ENCODE data around the gene ZNF282.

The ZNF282 gene

DNA sequence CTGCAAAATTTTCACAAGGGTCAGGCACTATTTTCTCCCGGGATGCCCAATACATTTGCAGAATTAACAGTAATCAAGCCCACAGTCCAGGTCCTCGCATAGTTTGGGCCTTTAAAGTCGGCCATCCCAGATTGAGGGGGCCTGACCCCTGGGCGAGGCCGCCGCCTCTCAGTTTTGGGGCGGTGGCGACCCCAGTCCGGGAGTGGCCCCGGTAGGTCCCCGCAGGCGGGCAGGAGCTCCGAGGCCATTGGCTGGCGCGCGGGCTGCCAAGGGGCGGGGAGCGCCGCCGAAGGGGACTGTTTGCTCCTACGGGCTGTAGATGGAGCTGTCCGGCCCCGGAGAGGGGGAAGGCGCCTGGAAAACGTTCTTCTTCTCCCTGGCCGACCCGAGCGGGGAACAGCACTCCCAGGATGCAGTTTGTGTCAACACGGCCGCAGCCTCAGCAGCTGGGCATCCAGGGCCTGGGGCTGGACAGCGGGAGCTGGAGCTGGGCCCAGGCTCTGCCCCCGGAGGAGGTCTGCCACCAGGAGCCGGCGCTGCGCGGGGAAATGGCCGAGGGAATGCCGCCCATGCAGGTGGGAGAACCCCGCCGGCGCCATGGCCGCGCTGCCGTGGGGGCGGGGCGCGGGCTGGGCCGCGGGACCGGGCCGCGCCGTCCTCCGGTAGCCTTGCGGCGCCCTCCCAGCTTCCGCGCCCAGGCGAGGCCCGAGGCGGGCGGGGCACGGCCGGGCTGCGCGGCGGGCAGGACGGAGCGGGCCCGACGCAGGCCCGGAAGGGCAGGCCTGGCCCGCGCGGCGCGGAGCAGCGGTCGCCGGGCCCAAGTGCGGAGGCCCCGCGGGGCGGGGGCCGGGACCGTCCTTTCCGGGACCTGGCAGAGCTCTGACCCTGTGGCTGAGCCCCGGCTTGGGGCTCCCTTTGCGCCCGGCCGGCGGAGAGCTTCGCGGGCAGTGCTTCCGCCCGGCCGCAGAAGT lies at the start of gene ZNF282:
Gene ZNF282 (plus strand): TSS at position 367 of the 971 bp plus-strand sequence. CDS start 44 bp downstream, at position 411.
- peak; percentile 83 for DNase-seq

DNA sequence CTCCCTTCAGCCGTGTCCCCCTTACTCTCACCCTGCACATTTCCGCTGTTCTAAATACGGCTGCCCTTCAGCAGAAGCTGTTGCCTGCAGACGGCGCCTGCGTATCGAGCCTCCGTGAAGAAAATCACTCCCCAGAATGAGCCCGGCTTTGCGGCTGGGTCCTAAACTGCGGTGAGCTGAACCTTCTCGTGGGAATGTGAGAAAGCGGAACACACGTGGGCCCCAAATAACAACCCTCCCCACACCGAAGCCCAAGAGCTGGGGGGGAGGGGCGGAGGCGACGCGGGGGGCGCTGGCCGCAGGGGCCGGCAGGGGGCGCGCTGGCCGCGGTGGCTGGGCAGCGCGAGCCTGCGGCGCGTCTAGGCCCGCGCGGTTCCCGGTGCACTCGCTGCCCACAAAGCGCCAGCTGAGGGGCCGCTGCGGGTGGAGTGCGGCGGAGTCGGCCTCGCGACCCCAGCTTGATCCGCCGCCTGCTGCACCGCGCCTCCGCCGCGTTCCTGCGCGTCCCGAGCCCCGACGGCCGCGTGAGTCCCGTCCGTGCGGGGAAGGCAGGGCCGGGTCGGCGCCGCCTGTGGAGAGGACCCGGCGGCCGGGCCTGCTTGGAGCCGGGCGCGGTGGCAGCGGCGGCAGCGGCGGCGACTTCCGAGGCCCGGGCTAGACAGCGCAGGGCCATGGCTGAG lies 48.1 kb upstream of the ZNF282 start, which contains the start of gene ZNF398:
Gene ZNF398 (plus strand): TSS at position 382 of the 680 bp plus-strand sequence. CDS start 290 bp downstream, at position 672.
- peak; percentile 75 for DNase-seq

DNA sequence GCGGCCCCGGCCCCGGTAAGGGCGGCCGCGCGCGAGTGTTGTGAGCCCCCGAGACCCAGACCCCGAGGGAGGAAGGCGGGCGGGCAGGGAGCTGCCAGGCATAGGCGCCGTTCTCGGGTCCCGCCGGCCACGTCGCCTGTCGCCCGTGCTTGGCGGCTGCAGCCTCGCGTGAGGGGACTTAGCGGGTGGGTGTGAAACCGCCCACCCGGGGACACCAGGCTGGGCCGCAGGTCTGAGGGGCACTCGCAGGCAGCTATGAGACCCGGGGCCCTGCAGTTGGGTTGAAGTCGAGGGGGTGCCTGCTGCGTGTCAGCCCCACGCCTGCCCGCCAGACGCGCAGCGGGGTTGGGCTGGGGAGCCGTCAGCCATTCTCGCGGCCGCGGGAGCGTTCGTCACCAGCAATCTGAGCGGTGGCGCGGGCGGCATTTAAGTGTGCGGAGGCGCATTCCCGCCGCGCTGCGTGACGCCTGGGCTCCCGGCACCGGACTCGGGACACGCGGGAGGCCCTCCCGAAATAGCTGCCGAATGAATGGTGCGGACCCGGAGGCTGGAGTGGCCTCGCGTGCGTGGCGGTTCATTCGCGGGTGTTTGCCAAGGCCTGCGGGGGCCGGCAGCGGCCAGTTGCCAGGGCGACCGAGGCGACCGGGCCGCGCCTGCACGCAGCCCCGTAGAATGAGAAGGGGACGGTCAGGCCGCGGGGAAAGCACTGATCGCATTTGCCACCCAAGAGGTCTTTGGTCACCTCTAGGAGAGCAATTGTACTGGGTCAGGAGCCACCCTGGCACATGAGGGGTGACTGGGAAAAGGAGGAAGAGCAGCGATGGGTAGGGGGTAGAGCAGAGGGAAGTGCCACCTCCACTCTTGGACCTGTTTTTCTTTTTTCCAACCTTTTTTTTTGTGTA lies 47.3 kb upstream of the ZNF282 start:
- peak; percentile 54 for DNase-seq

DNA sequence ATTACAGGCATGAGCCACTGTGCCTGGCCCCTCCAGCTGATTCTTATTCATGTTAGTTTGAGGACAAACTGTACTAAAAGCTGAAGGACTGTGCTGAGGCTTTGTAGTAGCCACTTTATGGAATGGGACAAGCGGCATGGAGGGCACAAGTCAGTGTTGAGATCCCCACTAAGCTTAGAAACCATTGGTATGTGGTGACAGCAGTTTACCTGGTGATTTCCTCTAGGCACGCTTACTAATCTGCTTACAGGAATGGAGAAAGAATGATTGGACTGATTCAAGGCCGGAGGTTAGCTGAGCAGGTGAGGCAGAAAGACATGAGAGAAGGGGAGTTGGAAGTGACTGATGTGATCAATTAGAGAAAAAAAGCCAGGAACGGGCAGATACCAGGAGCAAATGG lies 44.4 kb upstream of the ZNF282 start:
- no peak for DNase-seq

DNA sequence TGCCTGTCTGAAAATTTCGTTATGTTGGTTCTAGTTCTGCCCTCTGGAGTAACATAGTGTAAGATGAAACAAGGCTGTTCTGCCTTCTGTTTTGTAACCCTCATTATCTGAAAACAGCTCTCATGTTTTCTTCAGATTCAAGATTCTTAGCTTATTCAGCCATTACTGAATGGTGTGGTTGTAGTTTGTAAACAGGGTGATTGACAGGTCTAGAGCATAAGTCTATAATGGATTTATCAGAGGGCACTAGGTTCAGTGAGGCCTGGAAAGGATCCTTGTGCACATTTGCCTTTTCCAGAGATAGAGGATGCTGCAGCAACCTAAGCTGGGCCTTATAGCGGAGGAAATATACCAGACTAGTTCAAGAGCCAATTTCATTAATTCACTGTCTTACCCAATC lies 42.0 kb upstream of the ZNF282 start:
- no peak for DNase-seq

DNA sequence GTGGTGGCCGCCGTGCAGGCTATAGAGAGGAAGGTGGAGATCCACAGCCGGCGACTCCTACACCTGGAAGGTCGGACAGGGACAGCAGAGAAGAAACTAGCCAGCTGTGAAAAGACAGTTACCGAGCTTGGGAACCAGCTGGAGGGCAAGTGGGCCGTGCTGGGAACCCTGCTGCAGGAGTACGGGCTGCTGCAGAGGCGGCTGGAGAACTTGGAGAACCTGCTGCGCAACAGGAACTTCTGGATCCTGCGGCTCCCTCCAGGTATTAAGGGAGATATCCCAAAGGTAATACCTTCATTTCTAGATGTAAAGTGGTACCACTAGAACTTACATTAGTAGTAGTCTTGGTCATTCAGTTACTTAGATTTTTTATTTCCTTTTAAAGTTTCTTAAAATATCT lies 41.3 kb upstream of the ZNF282 start:
- no peak for DNase-seq

DNA sequence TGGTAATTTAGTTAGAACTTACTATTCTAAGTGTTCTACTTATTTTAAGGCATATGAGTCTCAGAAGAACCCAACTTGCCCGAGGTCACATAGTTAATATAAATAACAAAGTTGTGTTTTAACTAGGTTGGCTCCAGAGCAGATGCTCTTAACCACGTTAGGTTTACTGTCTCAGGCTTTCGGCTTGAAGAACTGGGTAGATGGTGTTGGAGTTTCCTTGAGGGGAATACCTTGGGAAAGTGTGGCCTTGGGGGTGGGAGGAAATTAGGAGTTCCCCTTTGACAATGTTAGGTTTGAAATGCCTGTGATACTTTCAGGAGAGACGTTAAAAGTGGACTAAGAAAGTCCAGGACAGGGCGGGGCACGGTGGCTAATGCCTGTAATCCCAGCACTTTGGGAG lies 38.4 kb upstream of the ZNF282 start:
- DNase-seq: no peak

DNA sequence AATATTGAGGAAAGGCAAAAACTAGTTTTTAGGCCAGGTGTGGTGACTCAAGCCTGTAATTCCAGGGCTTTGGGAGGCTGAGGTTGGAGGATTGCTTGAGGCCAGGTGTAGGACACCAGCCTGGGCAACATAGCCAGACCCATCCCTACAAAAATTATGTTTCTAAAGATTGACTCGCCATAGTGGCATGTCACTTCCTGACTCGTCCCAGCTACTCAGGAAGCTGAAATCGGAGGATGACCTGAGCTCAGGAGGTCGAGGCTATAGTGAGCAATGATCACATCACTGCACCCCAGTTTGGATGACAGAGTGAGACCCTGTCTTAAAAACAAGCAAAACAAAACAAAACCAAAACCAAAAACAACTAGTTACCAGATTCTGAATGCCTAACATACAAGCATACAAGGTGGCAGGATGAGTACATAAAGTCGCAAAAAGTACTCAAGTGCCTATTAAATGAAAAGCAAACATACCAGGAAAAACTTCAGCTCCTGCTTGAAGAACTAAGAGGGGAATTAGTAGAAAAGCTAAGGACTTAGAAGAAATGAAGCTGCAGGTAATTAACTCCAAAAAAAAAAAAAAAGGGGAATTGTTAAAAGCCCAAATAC lies 34.0 kb upstream of the ZNF282 start:
- DNase-seq: peak; percentile 37

DNA sequence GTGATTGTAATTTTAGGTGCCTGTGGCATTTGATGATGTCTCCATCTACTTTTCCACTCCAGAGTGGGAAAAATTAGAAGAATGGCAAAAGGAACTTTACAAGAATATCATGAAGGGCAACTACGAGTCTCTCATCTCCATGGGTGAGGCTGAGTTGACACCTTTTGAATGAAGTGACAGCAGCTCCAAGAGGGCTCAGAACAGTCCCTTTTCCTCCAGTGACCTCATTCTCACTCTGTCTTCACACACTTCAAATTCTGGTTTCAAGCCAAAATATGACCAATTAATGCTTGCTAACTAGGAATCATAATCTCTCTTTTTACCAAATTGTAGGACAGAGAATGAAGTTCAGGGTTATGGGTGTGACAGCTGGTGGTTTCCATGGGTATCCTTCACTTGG lies 29.2 kb upstream of the ZNF282 start:
- DNase-seq: no peak

DNA sequence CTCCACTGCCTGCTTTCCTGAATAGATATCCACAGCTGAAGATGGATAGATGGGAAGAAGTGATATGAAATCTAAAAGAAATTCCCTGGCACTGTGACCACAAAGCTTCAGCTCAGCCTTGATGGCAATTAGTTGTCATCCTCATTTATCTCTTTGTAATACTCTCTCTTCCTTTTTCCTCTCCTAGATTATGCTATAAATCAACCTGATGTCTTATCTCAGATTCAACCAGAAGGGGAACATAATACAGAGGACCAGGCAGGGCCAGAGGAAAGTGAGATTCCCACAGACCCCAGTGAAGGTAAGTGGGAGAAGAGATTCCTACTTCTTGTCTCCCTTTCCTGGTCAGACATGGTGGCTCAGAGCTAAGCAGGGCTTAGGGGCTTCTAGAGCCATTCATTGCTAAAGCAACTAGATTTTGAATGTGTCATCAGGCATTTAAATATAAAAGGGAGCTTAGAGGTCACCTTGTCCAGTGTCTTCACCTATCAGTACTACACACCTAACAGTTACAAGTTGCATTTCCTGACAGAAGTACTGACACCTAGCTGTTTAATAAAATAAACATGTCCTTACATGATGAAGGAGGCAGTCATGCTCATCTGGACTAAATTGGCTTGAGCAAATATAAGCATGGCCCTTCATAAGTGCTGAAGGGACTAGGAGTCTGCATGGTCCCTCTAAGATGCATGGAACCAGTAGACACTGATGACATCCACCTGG lies 28.6 kb upstream of the ZNF282 start:
- no peak for DNase-seq

DNA sequence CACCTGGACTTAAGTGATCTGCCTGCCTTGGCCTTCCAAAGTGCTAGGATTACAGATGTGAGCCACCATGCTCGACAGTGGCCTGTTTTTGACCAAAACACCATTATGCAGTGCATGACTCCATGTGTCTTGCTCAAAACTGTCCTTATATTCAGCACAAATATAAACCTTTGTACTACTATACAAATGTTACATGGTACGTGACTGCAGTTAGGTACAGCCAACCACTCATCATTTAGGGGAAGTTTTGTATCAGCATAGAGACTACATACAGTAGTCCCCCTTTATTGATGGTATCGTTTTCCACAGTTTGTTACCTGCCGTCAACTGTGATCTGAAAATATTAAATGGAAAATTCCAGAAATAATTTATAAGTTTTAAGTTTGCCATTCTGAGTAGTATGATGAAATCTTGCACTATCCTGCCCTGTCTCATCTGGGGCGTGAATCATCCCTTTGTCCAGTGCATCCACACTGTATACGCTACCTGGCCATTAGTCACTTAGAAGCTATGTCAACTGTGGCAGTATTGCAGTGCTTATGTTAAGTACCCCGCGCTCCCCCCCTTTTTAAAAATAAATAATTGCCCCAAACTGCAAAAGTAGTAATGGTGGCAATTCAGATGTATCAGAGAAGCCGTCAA lies 23.3 kb upstream of the ZNF282 start:
- no peak for DNase-seq

DNA sequence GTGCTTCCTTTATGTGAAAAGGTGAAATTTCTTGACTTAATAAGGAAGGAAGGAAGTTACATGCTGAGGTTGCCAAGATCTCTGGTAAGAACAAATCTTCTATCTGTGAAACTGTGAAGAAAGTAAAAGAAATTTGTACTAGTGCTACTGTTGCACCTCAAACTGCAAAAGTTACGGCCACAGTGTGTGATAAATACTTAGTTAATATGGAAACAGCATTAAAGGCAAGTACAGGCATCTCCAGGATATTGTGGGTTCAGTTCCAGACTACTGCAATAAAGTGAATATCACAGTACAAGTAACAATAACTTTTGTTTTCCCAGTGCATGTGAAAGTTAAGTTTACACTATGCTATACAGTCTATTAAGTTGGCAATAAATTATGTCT lies 22.8 kb upstream of the ZNF282 start:
- DNase-seq: no peak

DNA sequence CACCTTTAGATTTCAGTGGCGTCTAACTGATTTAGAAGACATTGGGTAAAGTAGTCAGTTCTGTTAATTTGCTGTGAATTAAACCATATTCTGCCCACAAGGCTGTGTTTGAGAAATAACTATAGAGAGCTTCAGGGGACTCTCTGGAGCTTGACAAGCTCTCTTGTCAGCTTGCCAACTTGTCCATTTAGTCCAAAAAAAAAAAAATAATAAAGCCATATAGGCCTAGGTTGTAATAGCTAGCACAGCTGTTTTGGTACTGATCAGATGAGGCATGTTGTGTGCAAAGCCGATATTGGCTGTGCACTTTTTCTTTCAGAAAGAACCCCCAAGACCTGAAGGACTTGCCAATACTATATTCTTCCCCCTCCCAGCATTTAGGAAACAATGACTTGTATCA lies 20.2 kb upstream of the ZNF282 start:
- no peak for DNase-seq

DNA sequence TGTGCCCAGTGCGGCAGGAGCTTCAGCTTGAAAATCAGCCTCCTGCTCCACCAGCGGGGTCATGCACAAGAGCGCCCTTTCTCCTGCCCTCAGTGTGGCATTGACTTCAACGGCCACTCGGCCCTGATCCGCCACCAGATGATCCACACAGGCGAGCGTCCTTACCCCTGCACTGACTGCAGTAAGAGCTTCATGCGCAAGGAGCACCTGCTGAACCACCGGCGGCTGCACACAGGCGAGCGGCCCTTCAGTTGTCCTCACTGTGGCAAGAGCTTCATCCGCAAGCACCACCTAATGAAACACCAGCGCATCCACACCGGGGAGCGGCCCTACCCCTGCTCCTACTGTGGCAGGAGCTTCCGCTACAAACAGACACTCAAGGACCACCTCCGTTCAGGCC lies 16.1 kb upstream of the ZNF282 start:
- DNase-seq: no peak

DNA sequence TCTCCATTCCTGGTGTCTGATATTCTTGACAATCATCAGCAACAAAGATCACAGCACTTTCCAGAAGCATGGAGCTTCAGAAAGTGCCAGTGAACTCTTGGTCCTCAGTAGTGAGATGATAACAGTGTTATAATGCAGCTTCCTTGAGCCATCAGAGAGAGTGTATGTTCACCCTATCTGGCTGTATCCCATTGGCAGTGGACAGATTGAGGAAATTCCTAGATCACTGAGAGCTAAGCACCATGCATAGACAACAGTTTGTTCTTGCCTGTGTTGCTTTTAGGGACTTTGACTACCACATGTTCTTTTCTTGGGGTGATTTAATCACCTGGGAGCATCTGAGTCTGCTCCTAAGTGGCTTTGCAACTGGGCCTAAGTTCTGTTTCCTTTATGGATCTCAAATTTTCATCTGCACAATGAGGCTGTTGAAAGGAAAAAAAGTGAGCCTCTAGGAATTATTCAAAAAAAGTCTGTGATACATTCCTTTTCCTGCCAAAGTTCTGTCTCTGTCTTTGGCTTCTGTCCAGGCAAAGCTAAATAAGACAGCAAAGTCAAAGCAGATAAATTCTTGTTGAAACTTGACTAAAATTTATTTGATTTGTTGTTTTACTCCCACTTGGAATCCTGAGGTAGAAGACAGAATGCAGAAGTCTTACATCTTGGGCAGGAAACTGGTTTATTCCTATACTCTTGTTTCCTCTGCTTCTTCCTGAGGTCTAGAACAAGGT lies 14.5 kb upstream of the ZNF282 start:
- DNase-seq: no peak

DNA sequence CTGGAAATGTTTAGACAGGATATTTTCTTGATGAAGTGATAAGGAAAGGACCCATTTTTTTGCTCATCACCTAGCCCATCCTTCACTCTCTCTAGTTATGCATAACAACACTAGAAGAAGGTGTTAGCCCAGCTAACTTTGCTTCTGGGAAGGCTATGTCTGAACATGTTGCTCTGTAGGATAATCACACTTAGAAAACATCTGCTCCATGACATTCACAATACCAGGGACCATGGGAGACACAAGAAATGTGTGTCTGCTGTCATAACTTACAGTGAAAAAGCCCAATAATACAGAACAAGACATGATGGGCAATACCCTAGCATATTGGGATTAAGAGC lies 13.9 kb upstream of the ZNF282 start:
- no peak for DNase-seq

DNA sequence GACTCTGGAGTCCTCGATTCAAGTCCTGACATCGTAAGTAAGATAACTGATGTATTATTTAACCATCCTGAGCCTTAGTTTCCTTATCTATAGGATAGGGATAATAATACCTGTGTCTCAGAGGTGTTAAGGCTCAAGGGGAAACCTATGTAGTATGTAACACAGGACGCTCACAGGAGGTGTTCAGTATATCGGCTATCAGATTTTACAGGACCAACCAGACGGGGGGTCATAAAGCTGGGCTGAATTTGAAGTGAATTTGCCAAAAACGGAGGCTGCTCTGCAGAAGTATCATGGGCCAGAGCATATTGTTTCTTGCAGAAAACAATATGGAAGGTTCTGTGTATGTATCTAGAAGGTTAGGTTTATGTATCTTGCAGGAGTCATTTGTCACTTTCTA lies 11.1 kb upstream of the ZNF282 start:
- DNase-seq: no peak

DNA sequence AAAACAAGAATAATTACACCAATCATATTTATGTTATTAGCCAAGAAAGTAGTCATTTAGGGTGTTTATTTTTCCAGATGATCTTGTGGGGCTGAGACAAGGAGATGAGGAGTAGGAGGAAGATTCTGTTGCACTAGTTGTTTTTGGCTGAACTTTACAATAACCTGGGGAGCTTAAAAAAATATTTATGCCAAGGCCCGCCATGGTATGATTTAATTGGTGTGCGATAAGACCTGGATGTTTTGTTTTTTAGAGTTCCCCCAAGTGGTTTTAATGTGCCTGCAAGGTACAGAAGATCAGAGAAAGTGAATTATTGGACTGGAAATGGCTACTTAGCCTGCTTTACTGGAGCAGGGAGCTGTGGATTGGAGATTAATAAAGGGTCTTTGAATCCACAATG lies 7.1 kb upstream of the ZNF282 start:
- no peak for DNase-seq

DNA sequence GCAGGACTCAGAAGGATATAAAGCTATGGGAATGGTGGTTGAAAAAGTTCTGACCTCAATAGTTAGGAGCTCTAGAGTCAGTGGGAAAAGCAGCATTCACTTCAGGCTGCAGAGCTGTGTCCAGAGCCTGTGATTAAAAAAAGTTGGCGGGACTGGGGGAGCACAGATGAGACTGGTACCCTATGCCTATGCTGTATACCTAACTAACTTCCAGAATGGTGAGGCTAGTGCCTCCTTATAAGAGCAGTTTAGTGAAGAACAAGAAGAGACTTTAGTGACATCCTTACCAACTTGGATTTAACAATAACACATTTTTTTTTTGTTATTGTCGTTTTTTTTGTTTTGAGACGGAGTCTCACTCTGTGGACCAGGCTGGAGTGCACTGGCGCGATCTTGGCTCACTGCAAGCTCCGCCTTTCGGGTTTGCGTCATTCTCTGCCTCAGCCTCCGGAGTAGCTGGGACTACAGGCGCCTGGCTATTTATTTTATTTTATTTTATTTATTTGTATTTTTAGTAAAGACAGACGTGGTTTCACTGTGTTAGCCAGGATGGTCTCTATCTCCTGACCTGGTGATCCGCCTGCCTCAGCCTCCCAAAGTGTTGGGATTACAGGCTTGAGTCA lies 6.6 kb upstream of the ZNF282 start:
- no peak for DNase-seq

DNA sequence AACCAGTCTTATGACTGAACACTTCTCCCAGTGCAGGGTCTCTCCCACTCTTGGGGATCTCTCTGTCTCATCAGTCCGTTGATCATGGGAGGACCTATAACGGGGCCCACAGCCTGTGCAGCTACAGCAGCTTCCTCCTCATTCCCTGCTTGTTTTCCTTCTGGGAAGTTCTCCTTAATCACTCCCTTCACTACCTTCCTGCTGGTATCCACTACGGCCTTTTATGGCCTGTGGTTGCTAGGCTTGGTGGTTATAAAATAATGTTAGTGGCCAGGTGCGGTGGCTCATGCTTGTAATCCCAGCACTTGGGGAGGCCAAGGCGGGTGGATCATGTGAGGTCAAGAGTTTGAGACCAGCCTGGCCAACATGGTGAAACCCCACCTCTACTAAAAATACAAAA lies 3.5 kb upstream of the ZNF282 start:
- DNase-seq: no peak
